Lung (tissue), 12 donors: ENCODE results near the gene MESP1. TPM values are rescaled to one million over a fixed set of nuclear protein-coding genes. Genes with fewer than 3 reads are reported as not detected.

Source experiments
- ATAC-seq: fragments of 200-7000 bp; cut with Tn5 transposase; one replicate; pipeline ENCODE4 v1.9.1; 2020; ENCODE audit warnings: moderate number of reproducible peaks; ENCODE audit not compliant: insufficient read depth, low FRiP score
- DNase-seq, 3 donors: peaks; one replicate each; pipeline ENCODE4 v3.0.0-alpha.2; 2013 to 2017
- H3K27ac ChIP-seq, 2 donors: one replicate each; pipeline ENCODE4 v1.5.1; 2013; ENCODE audit warnings: mild to moderate bottlenecking in 2 of 2, moderate library complexity in 2 of 2, control low read depth in 1 of 2, inconsistent platforms in 1 of 2, low read depth in 1 of 2, low read length in 1 of 2
- H3K27me3 ChIP-seq, 3 donors: one replicate each; pipeline ENCODE4 v1.5.1; 2013; ENCODE audit warnings: low read length in 2 of 3; ENCODE audit not compliant: control insufficient read depth in 3 of 3, insufficient read depth in 3 of 3
- H3K36me3 ChIP-seq, 4 donors: one replicate each; pipeline ENCODE4 v1.5.1; 2013; ENCODE audit warnings: low read length in 4 of 4, mild to moderate bottlenecking in 1 of 4, moderate library complexity in 1 of 4; ENCODE audit not compliant: control insufficient read depth in 4 of 4, insufficient read depth in 4 of 4
- H3K4me1 ChIP-seq, 5 donors: one replicate each; pipeline ENCODE4 v1.5.1; 2013; ENCODE audit warnings: low read length in 5 of 5, mild to moderate bottlenecking in 2 of 5, moderate library complexity in 1 of 5; ENCODE audit not compliant: control insufficient read depth in 5 of 5, insufficient read depth in 5 of 5
- H3K4me3 ChIP-seq: one replicate; pipeline ENCODE4 v1.5.1; 2013; ENCODE audit warnings: mild to moderate bottlenecking, control low read depth, moderate library complexity
- H3K9ac ChIP-seq, 2 donors: one replicate each; pipeline ENCODE4 v1.5.1; 2013; ENCODE audit warnings: low read length in 2 of 2, control low read depth in 1 of 2; ENCODE audit not compliant: insufficient read depth in 1 of 2
- H3K9me3 ChIP-seq, 4 donors: one replicate each; pipeline ENCODE4 v1.5.1; 2013; ENCODE audit warnings: low read length in 3 of 4, mild to moderate bottlenecking in 1 of 4, moderate library complexity in 1 of 4; ENCODE audit not compliant: control insufficient read depth in 4 of 4, insufficient read depth in 3 of 4
- CTCF ChIP-seq: IDR thresholded peaks from 2 replicates; pipeline ENCODE4 v1.5.1; 2012; ENCODE audit warnings: mild to moderate bottlenecking; ENCODE audit errors: control extremely low read depth, extremely low read depth
- WGBS, 2 donors: extraction: QIAGEN DNeasy Blood & Tissue Kit; methylation state at CpG; one replicate each; pipeline ENCODE4 v1.1.7; 2013; 5-methylcytosine and 5-hydroxymethylcytosine counted together
- polyA plus RNA-seq, 2 donors: library from polyadenylated mRNA; stranded (reverse); fragments of 200-250 nt; gene quantifications; one replicate each; pipeline ENCODE4 v1.2.1, GENCODE V29; 2013
- total RNA-seq, 2 donors: library from RNA; depleted of rRNA in 1 of 2; stranded (reverse); fragments of >200 nt in 1 of 2; gene quantifications; one replicate each; pipeline ENCODE4 v1.2.1, GENCODE V29; 2014 to 2021
- donor health status: control.
- donor health status: control.
- donor health status: Bipolar disorder and iron deficiency.
- donor health status: healthy.
- donor health status: DM: yes; HTN: yes; CAD: no.

The MESP1 gene
- total and polyA plus RNA-seq, 4 donors = 0.37 to 3.2 (median 2.3) TPM

DNA sequence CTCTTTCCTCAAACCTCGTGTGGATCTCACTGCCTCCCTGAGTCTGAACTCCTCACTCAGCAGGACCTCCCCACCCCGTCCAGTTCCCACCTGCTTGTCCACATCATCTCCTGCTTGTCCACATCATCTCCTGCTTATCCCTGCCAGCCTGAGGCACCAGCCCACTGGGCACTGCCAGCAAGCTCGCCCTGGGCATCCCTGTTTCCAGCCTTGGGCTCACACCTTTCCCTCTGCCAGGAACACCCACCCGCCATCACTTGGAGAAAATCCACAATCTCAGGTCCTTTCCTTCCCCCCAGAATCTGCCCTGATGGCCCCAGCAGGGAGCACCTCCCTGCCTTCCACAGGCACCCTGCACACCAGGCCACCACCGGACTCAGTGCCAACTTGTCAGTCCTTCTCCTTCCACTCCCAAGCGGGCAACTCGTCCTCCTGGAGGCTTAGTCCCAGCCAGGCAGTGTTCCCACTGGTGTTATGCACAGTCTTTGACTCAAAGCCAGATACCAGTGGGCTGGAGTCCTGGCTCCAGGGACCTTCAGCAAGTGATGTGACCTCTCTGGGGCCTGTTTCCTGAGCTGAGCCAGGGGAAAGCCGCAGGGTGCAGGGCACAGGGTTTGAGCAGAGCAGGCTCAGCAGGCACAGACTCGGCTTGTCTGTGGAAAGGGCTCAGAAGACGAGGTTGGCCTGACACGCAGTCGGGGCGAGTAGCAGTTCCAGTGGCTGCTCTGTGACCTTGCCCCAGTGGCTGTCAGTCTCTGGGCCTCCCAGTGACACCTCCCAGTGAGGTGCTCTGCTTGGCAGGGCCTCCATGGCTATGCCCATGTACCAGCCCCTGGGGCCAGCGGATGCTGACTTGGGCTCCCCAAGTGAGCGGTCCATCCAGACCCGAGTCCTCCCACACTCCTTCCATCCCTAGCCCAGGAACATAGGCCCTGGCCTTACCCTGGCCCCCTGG, 15.6 kb upstream of the MESP1 start:
- no peak for DNase-seq

DNA sequence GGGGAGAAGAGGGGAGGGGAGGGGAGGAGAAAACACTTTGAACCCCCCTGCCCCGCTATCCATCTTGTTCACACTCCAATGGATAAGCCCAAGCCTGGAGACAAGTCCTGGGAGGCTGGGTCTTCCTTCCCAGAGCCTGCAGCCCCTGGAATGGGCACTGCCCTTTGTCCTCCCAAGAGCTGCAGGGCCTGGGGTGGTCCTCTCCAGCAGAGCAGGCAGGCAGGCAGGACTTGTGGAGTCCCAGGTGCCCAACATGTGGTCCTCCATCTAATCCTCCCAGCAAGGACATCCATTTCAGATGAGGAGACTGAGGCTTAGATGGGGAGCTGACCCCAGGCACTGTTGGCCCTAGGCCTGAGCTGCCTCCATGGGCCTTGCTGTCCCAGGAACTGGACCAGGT, 14.6 kb upstream of the MESP1 start:
- no peaks in the 10 kb centered on the region for H3K36me3 ChIP-seq
- WGBS, 2 donors = 70 to 91% methylated on average over 1 of the region's 1 CpG
- H3K27ac ChIP-seq = no peak overlapping the region
- H3K9me3 ChIP-seq = no peaks in the 10 kb centered on the region
- no peaks in the 10 kb centered on the region for H3K27me3 ChIP-seq
- peaks cover 0 to 5% (median 0%) of the 10 kb centered on the region in 5 donors for H3K4me1 ChIP-seq
- ATAC-seq (no peak), DNase-seq (no peak)
- no peak for TF ChIP-seq CTCF
- H3K9ac ChIP-seq = no peak overlapping the region
- no peak overlapping the region for H3K4me3 ChIP-seq

More for the DNA sequence above, 15.6 kb upstream of the MESP1 start:
- H3K4me1 ChIP-seq = peaks cover 0 to 5% (median 0%) of the 10 kb centered on the region in 5 donors
- H3K27ac ChIP-seq = no peak overlapping the region
- no peak overlapping the region for H3K9ac ChIP-seq
- no peak for ATAC-seq
- no peaks in the 10 kb centered on the region for H3K9me3 ChIP-seq
- H3K4me3 ChIP-seq = no peak overlapping the region
- H3K27me3 ChIP-seq = no peaks in the 10 kb centered on the region
- no peaks in the 10 kb centered on the region for H3K36me3 ChIP-seq
- no peak for TF ChIP-seq CTCF
- whole genome bisulfite sequencing, 2 donors = 86 to 89% methylated on average over 16 of the region's 16 CpGs

DNA sequence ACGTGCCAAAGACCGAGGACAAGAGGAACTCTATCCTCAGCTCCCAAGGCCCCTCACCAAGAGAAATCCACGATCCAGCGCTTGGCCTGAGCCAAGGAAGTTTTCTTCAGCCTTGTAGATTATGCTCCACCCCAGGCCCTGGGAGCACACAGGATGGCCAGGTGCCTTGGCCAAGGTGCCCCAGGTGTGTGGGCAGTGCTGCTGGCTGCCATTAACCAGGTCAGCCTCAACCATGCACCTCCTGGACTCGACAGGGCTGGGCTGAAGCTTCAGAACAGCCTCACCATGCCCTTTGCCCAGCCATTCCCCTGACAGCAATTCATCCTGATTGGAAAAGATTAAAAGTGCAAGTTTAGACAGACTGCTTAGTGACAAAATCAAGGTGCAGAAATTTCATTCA, 10.9 kb upstream of the MESP1 start:
- H3K4me1 ChIP-seq = peaks cover 0 to 6% (median 0%) of the 10 kb centered on the region in 5 donors
- no peak overlapping the region for H3K27ac ChIP-seq
- DNase-seq (no peak), ATAC-seq (no peak)
- no peaks in the 10 kb centered on the region for H3K9me3 ChIP-seq
- WGBS, 2 donors = 88 to 93% methylated on average over 5 of the region's 5 CpGs
- no peak overlapping the region for H3K9ac ChIP-seq
- H3K36me3 ChIP-seq = no peaks in the 10 kb centered on the region
- TF ChIP-seq CTCF = no peak
- no peaks in the 10 kb centered on the region for H3K27me3 ChIP-seq
- H3K4me3 ChIP-seq = no peak overlapping the region
